Esophagus squamous epithelium (tissue), 4 donors: ENCODE measurements around the gene CHAC2.

Source experiments
- POLR2A ChIP-seq, 4 donors: fragments of 450-650 bp; IDR thresholded peaks; one replicate each; pipeline ENCODE4 v1.6.1; 2017; ENCODE audit warnings: antibody characterized with exemption in 4 of 4, mild to moderate bottlenecking in 4 of 4, moderate library complexity in 3 of 4
- TF ChIP-seq, protein P1 (sequence below), 6 experiments: fragments of 450-650 bp in 4 of 6; fragments of 200-600 bp in 2 of 6; sonication (generic) in 2 of 6; IDR thresholded peaks; one replicate each; pipeline ENCODE4 v1.5.1; 2016 to 2019; ENCODE audit warnings: antibody characterized with exemption in 6 of 6, mild to moderate bottlenecking in 4 of 6, moderate library complexity in 4 of 6

DNA sequence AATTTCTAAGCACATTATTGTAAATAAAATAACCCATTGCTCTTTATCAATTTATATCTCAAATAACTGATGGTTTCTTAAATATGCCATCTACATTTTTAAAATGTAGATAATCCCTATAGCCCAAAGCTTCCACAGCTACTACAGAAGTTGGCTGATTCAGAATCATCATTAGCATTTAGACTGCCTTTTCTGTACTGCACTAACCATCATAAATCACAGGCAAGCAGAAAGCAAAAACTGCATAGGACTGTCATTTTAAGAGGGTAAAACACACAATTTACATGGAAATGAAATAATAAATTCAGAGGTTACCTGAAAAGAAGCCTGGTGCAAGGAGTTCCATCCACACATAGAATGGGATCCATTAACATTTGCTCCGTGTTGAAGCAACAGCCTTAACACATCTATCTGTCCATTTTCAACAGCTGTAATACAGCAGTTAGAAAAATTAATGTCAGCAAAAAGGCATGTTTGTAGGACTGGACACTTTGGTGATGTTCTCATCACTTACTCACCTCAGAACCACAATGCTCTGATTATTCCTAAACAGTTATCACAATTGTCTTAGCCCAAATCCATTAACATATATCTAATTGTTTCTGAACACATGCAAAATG, 38.4 kb upstream of the CHAC2 start:
- TF ChIP-seq, protein P1, sequence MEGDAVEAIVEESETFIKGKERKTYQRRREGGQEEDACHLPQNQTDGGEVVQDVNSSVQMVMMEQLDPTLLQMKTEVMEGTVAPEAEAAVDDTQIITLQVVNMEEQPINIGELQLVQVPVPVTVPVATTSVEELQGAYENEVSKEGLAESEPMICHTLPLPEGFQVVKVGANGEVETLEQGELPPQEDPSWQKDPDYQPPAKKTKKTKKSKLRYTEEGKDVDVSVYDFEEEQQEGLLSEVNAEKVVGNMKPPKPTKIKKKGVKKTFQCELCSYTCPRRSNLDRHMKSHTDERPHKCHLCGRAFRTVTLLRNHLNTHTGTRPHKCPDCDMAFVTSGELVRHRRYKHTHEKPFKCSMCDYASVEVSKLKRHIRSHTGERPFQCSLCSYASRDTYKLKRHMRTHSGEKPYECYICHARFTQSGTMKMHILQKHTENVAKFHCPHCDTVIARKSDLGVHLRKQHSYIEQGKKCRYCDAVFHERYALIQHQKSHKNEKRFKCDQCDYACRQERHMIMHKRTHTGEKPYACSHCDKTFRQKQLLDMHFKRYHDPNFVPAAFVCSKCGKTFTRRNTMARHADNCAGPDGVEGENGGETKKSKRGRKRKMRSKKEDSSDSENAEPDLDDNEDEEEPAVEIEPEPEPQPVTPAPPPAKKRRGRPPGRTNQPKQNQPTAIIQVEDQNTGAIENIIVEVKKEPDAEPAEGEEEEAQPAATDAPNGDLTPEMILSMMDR (IDR thresholded peaks at IDR 0.05): no peak
- TF ChIP-seq POLR2A (IDR thresholded peaks at IDR 0.05): no peak
